ENCODE measurements around the gene EP400. TPM values are rescaled to one million over a fixed set of nuclear protein-coding genes. Genes with fewer than 3 reads are reported as not detected.

The EP400 gene
- total and polyA plus RNA-seq, 8 donors = 33.5 to 49.9 (median 41.4) TPM

DNA sequence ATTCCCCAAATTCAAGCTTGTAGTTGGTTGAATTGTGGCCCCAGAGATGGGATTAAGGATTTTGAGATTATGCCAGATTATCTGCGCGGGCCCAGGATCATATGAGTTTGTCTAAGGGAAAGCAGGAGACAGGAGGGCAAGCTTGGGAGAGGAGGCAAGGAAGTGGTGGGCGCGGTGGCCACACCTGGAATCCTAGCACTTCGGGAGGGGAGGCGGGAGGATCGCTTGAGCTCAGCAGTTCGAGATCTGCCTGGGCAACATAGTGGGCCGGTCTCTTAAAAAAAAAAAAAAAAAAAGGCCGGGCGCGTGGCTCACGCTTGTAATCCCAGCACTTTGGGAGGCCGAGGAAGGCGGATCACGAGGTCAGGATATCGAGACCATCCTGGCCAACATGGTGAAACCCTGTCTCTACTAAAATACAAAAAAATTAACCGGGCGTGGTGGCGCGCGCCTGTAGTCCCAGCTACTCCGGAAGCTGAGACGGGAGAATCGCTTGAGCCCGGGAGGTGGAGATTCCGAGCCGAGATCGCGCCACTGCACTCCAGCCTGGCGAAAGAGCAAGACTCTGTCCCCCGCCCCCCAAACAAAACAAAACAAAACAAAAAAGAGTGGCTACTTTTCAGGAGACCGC is 21.5 kb upstream of the EP400 start:
- peak in 1 of 4 donors; percentile 57 for DNase-seq
- ATAC-seq = peak; percentile 6
- TF ChIP-seq, protein P1, sequence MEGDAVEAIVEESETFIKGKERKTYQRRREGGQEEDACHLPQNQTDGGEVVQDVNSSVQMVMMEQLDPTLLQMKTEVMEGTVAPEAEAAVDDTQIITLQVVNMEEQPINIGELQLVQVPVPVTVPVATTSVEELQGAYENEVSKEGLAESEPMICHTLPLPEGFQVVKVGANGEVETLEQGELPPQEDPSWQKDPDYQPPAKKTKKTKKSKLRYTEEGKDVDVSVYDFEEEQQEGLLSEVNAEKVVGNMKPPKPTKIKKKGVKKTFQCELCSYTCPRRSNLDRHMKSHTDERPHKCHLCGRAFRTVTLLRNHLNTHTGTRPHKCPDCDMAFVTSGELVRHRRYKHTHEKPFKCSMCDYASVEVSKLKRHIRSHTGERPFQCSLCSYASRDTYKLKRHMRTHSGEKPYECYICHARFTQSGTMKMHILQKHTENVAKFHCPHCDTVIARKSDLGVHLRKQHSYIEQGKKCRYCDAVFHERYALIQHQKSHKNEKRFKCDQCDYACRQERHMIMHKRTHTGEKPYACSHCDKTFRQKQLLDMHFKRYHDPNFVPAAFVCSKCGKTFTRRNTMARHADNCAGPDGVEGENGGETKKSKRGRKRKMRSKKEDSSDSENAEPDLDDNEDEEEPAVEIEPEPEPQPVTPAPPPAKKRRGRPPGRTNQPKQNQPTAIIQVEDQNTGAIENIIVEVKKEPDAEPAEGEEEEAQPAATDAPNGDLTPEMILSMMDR (IDR thresholded peaks at IDR 0.05) = no peak
- H3K27me3 ChIP-seq = no peaks in the 10 kb centered on the region
- peaks cover 0 to 14% of the 10 kb centered on the region in 2 donors for H3K36me3 ChIP-seq
- no peaks in the 10 kb centered on the region for H3K9me3 ChIP-seq
- H3K27ac ChIP-seq = peak overlapping the region; percentile 75 to 80
- intact Hi-C loops (cut with DNase I) = no loop called here
- H3K4me3 ChIP-seq = peak overlapping the region; percentile 64 to 83
- H3K4me1 ChIP-seq = peaks cover 8 to 31% of the 10 kb centered on the region in 2 donors

- Histone ChIP-seq H3K27me3 (no peaks in the 10 kb centered on the region), H3K4me1 (peaks cover 8 to 31% of the 10 kb centered on the region in 2 donors), H3K27ac (peak within 1 kb of the TSS; percentile 75 to 80), H3K4me3 (peak within 1 kb of the TSS; percentile 64 to 83), H3K9me3 (no peaks in the 10 kb centered on the region), H3K36me3 (peaks cover 0 to 21% of the 10 kb centered on the region in 2 donors)
- intact Hi-C loops (cut with DNase I) = no loop called here
- TF ChIP-seq, protein P1 (IDR thresholded peaks at IDR 0.05) = no peak
- DNase-seq (peak; percentile 87 to 97 (median 95)), ATAC-seq (peak; percentile 96)
Observed at GRCh38 chr12:131928711-131929580, 20.8 kb upstream of the EP400 start, which contains the start of gene PUS1. PUS1 (plus strand) TSS chr12:131929276; CDS start chr12:131929723, 447 bp downstream.

DNA sequence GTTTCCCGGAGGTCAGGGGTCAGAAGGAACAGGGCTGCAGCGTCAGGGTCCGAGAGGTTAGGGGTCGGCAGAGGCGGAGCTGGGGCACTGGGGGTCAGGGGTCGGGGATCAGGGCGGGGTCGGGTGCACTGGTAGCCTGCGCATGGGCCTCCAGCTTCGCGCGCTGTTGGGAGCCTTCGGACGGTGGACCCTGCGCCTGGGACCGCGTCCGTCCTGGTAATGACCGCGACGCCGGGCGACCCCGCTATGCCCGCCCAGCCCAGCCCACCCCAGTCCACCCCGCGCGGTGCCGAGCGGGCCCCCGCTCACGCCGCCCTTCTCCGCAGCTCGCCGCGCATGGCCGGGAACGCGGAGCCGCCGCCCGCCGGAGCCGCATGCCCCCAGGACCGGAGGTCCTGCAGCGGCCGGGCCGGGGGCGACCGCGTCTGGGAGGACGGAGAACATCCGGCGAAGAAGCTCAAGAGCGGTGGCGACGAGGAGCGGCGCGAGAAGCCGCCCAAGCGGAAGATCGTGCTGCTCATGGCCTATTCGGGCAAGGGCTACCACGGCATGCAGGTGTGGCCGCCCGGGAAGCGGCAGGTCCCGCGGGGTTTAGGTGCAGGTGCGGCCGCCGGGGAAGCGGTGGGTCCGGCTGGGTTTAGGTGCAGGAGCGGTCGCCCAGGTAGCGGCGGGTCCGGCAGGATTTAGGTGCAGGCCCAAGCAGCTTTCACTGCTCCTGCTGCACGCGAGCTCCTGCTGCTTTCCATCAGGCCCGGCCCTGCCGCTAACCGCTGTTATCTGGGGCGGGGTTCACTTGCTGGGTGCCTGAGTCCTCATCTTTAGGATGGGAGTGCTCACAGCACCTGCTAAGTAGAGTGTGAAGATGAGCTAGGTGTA is 19.9 kb upstream of the EP400 start:
- Histone ChIP-seq H3K27ac (peak overlapping the region in 1 of 2 donors; percentile 80), H3K27me3 (no peaks in the 10 kb centered on the region), H3K9me3 (no peaks in the 10 kb centered on the region), H3K4me1 (peaks cover 8 to 25% of the 10 kb centered on the region in 2 donors), H3K36me3 (peaks cover 0 to 30% of the 10 kb centered on the region in 2 donors), H3K4me3 (peak overlapping the region; percentile 64 to 83)
- ATAC-seq (peak; percentile 3), DNase-seq (peak in 1 of 4 donors; percentile 85)
- TF ChIP-seq, protein P1 (IDR thresholded peaks at IDR 0.05) = no peak
- intact Hi-C loops (cut with DNase I) = no loop called here

GRCh38 chr12:131930510-131930909 is 19.2 kb upstream of the EP400 start:
- DNase-seq (peak in 1 of 4 donors; percentile 26), ATAC-seq (no peak)
- Histone ChIP-seq H3K9me3 (no peaks in the 10 kb centered on the region), H3K4me1 (peaks cover 8 to 25% of the 10 kb centered on the region in 2 donors), H3K27ac (no peak overlapping the region), H3K27me3 (no peaks in the 10 kb centered on the region), H3K4me3 (peak overlapping the region; percentile 64 to 83), H3K36me3 (peaks cover 0 to 37% of the 10 kb centered on the region in 2 donors)
- TF ChIP-seq, protein P1 (IDR thresholded peaks at IDR 0.05) = no peak
- intact Hi-C loops (cut with DNase I) = no loop called here
